Measurements from ENCODE around the gene RMI2.

Gene RMI2

DNA sequence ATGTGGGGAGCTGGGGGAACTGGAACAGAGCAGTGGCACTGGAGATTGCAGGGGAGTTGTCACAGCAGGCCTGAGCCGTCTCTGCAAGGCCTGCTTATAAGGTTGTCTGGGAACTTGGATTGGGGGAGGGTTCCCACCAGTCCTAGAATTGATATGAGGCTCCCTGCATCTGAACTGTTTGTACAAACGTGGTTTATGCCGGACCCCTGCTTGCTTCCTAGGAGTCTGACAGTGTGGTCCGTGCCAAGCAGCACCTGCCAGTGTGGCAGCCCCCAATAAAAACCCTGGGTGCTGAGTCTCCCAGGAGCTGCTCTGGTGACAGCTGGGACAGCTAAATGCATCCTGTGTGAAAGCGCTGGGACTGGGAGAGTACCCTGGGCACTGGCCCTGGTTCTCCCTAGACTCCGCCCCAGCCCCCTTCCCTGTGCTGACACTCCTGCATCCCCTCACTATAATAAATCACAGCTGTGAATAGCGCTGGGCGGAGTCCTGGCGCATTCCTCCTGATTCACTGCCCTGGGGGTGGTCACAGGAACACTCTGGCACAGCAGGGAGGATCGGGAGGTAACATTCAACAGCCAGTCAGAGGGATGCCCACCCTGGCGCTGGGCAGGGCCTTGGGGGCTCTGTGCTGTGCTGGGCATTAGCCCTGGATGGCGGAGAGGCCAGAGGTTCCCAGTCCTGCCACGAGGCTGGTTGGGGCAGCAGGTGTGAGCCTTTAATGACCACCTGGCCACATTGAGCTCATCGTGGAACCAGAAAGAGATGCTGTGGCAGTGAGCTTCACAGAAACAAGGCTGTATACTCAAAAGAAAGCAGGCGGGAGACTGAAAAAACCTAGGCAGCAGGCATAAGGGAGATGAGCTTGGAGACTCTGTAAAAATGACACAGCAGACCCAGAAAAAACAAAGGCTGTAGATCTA is 45.6 kb downstream of the RMI2 start:
- TF ChIP-seq POLR2A (IDR thresholded peaks at IDR 0.05; ENCODE audit: low read depth, low read length), result no peak
- no peak for TF ChIP-seq POLR2AphosphoS5 (IDR thresholded peaks at IDR 0.05; ENCODE audit: low read depth, low read length)
- no peak for TF ChIP-seq TAF1 (IDR thresholded peaks at IDR 0.05; ENCODE audit: borderline replicate concordance, low read depth, low read length)
- no peak for FAIRE-seq
- peak; percentile 25 for DNase-seq (ENCODE audit: insufficient read length)

- FAIRE-seq (no peak), DNase-seq (ENCODE audit: insufficient read length) (no peak)
Measured at GRCh38 chr16:11391576-11391975, 46.3 kb downstream of the RMI2 start.

GRCh38 chr16:11392041-11392581 is 46.9 kb downstream of the RMI2 start:
- DNase-seq (ENCODE audit: insufficient read length) (no peak), FAIRE-seq (no peak)
- TF ChIP-seq TAF1 (IDR thresholded peaks at IDR 0.05; ENCODE audit: borderline replicate concordance, low read depth, low read length) (no peak), POLR2AphosphoS5 (IDR thresholded peaks at IDR 0.05; ENCODE audit: low read depth, low read length) (no peak), POLR2A (IDR thresholded peaks at IDR 0.05; ENCODE audit: low read depth, low read length) (no peak)

More at GRCh38 chr16:11391576-11391975, 46.3 kb downstream of the RMI2 start:
- TF ChIP-seq POLR2AphosphoS5 (IDR thresholded peaks at IDR 0.05; ENCODE audit: low read depth, low read length) (no peak), POLR2A (IDR thresholded peaks at IDR 0.05; ENCODE audit: low read depth, low read length) (no peak), TAF1 (IDR thresholded peaks at IDR 0.05; ENCODE audit: borderline replicate concordance, low read depth, low read length) (no peak)

DNA sequence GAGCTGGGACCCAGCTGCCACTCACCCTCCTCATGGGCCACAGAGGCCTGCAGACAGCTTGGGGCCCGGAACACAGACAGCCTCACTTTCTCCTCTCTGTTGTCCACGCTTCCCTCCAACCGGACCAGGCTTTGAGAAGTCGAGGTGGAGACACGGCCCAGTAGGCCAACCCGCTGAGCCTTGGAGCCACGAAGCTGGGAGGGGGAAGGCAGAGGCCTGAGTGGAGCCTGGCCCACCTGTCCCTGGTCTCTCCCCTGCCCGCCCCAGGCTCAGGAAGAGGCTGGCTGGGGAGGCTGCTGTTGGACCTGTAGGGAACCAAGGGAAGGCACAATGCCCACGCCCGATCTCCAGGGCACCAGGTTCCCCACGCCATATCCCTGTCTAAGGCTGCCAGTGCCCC is 48.1 kb downstream of the RMI2 start:
- DNase-seq (ENCODE audit: insufficient read length) (peak; percentile 14), FAIRE-seq (no peak)
- TF ChIP-seq POLR2A (IDR thresholded peaks at IDR 0.05; ENCODE audit: low read depth, low read length), result no peak
- no peak for TF ChIP-seq TAF1 (IDR thresholded peaks at IDR 0.05; ENCODE audit: borderline replicate concordance, low read depth, low read length)
- no peak for TF ChIP-seq POLR2AphosphoS5 (IDR thresholded peaks at IDR 0.05; ENCODE audit: low read depth, low read length)

DNA sequence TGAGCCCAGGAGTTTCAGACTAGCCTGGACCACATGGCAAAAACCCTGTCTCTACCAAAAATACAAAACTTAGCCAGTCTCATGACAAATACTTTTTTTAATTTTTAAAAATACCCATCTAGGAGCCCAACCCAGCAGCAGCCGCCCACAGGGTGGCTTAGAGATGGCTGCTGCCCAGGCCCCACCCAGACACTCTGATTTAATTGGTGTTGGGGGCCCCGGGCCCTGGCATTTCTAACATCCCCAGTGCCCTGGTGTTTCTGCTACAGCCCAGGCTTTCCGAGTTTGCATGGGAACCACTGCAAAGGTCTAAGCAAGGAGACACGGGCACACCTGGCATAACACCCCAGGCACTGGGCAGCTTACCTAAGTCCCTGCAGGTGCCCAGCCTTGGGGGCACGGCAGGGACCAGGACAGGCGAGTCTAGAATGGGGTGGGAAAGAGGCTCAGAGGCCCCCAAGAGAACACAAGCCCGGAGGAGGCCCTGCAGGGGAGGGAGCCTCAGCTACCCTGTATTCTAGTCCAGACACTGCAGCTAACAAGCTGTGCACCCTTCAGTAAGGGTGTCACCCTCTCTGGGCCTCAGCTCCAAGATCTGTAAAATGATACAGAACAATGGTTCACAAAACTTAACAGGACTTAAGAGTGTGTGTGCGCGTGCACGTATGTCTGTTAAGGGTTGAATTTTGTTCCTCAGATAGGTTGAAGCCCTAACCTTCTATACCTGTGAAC is 48.8 kb downstream of the RMI2 start:
- DNase-seq (ENCODE audit: insufficient read length) (peak; percentile 10), FAIRE-seq (no peak)
- no peak for TF ChIP-seq POLR2A (IDR thresholded peaks at IDR 0.05; ENCODE audit: low read depth, low read length)
- no peak for TF ChIP-seq POLR2AphosphoS5 (IDR thresholded peaks at IDR 0.05; ENCODE audit: low read depth, low read length)
- no peak for TF ChIP-seq TAF1 (IDR thresholded peaks at IDR 0.05; ENCODE audit: borderline replicate concordance, low read depth, low read length)

GRCh38 chr16:11394593-11394960 is 49.3 kb downstream of the RMI2 start:
- no peak for TF ChIP-seq POLR2AphosphoS5 (IDR thresholded peaks at IDR 0.05; ENCODE audit: low read depth, low read length)
- FAIRE-seq, result no peak

GRCh38 chr16:11395008-11395948 is 50.0 kb downstream of the RMI2 start:
- DNase-seq (ENCODE audit: insufficient read length) (peak; percentile 10), FAIRE-seq (no peak)
- TF ChIP-seq POLR2AphosphoS5 (IDR thresholded peaks at IDR 0.05; ENCODE audit: low read depth, low read length) (no peak), TAF1 (IDR thresholded peaks at IDR 0.05; ENCODE audit: borderline replicate concordance, low read depth, low read length) (no peak), POLR2A (IDR thresholded peaks at IDR 0.05; ENCODE audit: low read depth, low read length) (no peak)

More at GRCh38 chr16:11394593-11394960, 49.3 kb downstream of the RMI2 start:
- DNase-seq (ENCODE audit: insufficient read length), result peak; percentile 1

- DNase-seq (ENCODE audit: insufficient read length), result peak; percentile 10
- TF ChIP-seq POLR2A (IDR thresholded peaks at IDR 0.05; ENCODE audit: low read depth, low read length), result no peak
- FAIRE-seq, result peak; percentile 38
Measured at GRCh38 chr16:11395949-11396240, 50.6 kb downstream of the RMI2 start.

- FAIRE-seq (peak; percentile 90), DNase-seq (ENCODE audit: insufficient read length) (peak; percentile 89)
- TF ChIP-seq POLR2AphosphoS5 (IDR thresholded peaks at IDR 0.05; ENCODE audit: low read depth, low read length) (no peak), TAF1 (IDR thresholded peaks at IDR 0.05; ENCODE audit: borderline replicate concordance, low read depth, low read length) (no peak), POLR2A (IDR thresholded peaks at IDR 0.05; ENCODE audit: low read depth, low read length) (no peak)
Measured at GRCh38 chr16:11396241-11397048, 51.2 kb downstream of the RMI2 start.

GRCh38 chr16:11398136-11398535 is 52.9 kb downstream of the RMI2 start:
- TF ChIP-seq POLR2A (IDR thresholded peaks at IDR 0.05; ENCODE audit: low read depth, low read length), result no peak
- TF ChIP-seq TAF1 (IDR thresholded peaks at IDR 0.05; ENCODE audit: borderline replicate concordance, low read depth, low read length), result no peak
- TF ChIP-seq POLR2AphosphoS5 (IDR thresholded peaks at IDR 0.05; ENCODE audit: low read depth, low read length), result no peak
- FAIRE-seq, result no peak
- peak; percentile 21 for DNase-seq (ENCODE audit: insufficient read length)

Data from GM12892 (cell line).